ENCODE data around the gene ITSN2. TPM values are rescaled to one million over a fixed set of nuclear protein-coding genes. Genes with fewer than 3 reads are reported as not detected.
"Not testable (repeated sequence)": the region's sequence is repeated elsewhere in the genome, so short reads cannot be mapped to it uniquely, and the experiment has no call there.

ITSN2 gene
- total RNA-seq, 1 experiment from 2014 or later: 10.3 TPM

- no peak for DNase-seq
- no peaks in the 10 kb centered on the region for H3K36me3 ChIP-seq (replicated peaks; ENCODE audit: control insufficient read depth, insufficient read depth, low read length)
- no peak overlapping the region for H3K4me3 ChIP-seq (ENCODE audit: insufficient read depth, low read depth, low read length)
- H3K27me3 ChIP-seq (ENCODE audit: control insufficient read depth, insufficient read depth, low read length): no peaks in the 10 kb centered on the region
Observed at GRCh38 chr2:24380820-24381219, 20.5 kb upstream of the ITSN2 start.

GRCh38 chr2:24375349-24376087 lies 15.2 kb upstream of the ITSN2 start:
- Histone ChIP-seq H3K36me3 (replicated peaks; ENCODE audit: control insufficient read depth, insufficient read depth, low read length) (no peaks in the 10 kb centered on the region), H3K4me3 (ENCODE audit: insufficient read depth, low read depth, low read length) (no peak overlapping the region), H3K27me3 (ENCODE audit: control insufficient read depth, insufficient read depth, low read length) (no peaks in the 10 kb centered on the region)
- DNase-seq: no peak

DNA sequence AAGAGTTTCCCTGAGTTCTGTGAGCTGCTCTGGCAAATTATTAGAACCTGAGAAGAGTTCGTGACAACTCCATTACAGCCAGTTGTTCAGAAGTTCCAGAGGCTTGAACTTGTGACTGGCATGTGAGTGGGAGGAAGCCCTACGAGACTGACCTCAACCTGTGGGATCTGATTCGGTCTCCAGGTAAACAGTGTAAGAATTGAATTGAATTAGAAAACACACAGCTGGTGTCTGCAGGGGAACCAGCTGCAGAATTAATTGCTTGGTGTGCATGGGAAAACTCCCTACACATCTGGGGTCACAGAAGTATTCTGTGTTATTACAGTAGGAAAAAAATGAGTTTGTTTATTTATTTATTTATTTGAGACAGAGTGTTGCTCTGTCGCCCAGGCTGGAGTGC lies 14.0 kb upstream of the ITSN2 start:
- DNase-seq: no peak
- Histone ChIP-seq H3K27me3 (ENCODE audit: control insufficient read depth, insufficient read depth, low read length) (no peaks in the 10 kb centered on the region), H3K36me3 (replicated peaks; ENCODE audit: control insufficient read depth, insufficient read depth, low read length) (no peaks in the 10 kb centered on the region), H3K4me3 (ENCODE audit: insufficient read depth, low read depth, low read length) (no peak overlapping the region)

DNA sequence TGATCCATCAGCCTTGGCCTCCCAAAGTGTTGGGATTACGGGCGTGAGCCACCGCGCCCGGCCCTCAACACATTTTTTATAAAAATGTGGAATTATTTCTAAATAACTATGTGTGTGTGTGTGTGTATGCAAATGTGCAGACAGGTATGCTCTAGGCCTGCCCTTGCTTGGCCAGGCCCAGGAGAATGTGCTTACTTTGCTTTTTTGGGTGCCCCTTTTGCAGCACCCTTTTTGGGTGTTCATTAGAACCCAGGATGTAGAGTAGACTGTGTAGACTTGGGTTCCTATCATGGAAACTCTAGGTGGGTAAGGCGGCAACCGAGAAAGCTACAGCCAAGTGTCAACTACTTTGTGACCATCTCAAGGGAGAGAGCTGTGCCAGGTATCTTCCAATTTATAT lies 11.7 kb upstream of the ITSN2 start:
- H3K4me3 ChIP-seq (ENCODE audit: insufficient read depth, low read depth, low read length): no peak overlapping the region
- H3K27me3 ChIP-seq (ENCODE audit: control insufficient read depth, insufficient read depth, low read length): no peaks in the 10 kb centered on the region
- no peaks in the 10 kb centered on the region for H3K36me3 ChIP-seq (replicated peaks; ENCODE audit: control insufficient read depth, insufficient read depth, low read length)
- DNase-seq: no peak

DNA sequence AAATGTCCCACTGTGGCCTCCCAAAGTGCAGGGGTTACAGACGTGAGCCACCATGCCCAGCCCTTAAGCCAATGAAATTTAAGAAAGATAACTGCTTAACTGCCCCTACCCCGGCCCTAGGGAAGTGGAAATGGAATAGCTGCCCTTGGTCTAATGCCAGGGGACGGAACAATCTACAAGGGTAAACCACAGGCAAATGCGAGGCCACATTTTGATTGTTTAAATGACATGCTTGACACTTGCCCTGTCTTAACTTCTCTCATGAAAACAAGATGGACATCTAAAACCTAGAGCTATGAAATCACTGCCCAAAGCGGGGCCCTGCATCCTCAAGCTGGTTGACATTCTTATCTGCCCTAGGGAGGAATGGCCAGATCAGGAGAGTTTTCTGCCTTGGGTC lies 5.5 kb upstream of the ITSN2 start:
- no peak for DNase-seq
- Histone ChIP-seq H3K36me3 (replicated peaks; ENCODE audit: control insufficient read depth, insufficient read depth, low read length) (no peaks in the 10 kb centered on the region), H3K4me3 (ENCODE audit: insufficient read depth, low read depth, low read length) (no peak overlapping the region), H3K27me3 (ENCODE audit: control insufficient read depth, insufficient read depth, low read length) (peaks cover 2% of the 10 kb centered on the region; the same call in 1 of the 2 replicates)

GRCh38 chr2:24365051-24365450 lies 4.7 kb upstream of the ITSN2 start:
- no peak overlapping the region for H3K4me3 ChIP-seq (ENCODE audit: insufficient read depth, low read depth, low read length)
- H3K36me3 ChIP-seq (replicated peaks; ENCODE audit: control insufficient read depth, insufficient read depth, low read length): no peaks in the 10 kb centered on the region
- no peak for DNase-seq
- peaks cover 4% of the 10 kb centered on the region; the same call in 1 of the 2 replicates for H3K27me3 ChIP-seq (ENCODE audit: control insufficient read depth, insufficient read depth, low read length)

GRCh38 chr2:24363301-24363700 lies 3.0 kb upstream of the ITSN2 start:
- no peak overlapping the region for H3K4me3 ChIP-seq (ENCODE audit: insufficient read depth, low read depth, low read length)
- no peaks in the 10 kb centered on the region for H3K36me3 ChIP-seq (replicated peaks; ENCODE audit: control insufficient read depth, insufficient read depth, low read length)
- peaks cover 8% of the 10 kb centered on the region; the same call in 1 of the 2 replicates for H3K27me3 ChIP-seq (ENCODE audit: control insufficient read depth, insufficient read depth, low read length)
- DNase-seq: no peak

GRCh38 chr2:24362253-24362652 lies 1.9 kb upstream of the ITSN2 start:
- H3K27me3 ChIP-seq (ENCODE audit: control insufficient read depth, insufficient read depth, low read length): peaks cover 8% of the 10 kb centered on the region; the same call in 1 of the 2 replicates
- no peak for DNase-seq
- H3K4me3 ChIP-seq (ENCODE audit: insufficient read depth, low read depth, low read length): no peak overlapping the region
- no peaks in the 10 kb centered on the region for H3K36me3 ChIP-seq (replicated peaks; ENCODE audit: control insufficient read depth, insufficient read depth, low read length)

GRCh38 chr2:24360963-24361330 lies 611 bp upstream of the ITSN2 start:
- peak; percentile 22 for DNase-seq
- Histone ChIP-seq H3K27me3 (ENCODE audit: control insufficient read depth, insufficient read depth, low read length) (peaks cover 8% of the 10 kb centered on the region; the same call in 1 of the 2 replicates), H3K36me3 (replicated peaks; ENCODE audit: control insufficient read depth, insufficient read depth, low read length) (no peaks in the 10 kb centered on the region), H3K4me3 (ENCODE audit: insufficient read depth, low read depth, low read length) (peak overlapping the region; percentile 74)

DNA sequence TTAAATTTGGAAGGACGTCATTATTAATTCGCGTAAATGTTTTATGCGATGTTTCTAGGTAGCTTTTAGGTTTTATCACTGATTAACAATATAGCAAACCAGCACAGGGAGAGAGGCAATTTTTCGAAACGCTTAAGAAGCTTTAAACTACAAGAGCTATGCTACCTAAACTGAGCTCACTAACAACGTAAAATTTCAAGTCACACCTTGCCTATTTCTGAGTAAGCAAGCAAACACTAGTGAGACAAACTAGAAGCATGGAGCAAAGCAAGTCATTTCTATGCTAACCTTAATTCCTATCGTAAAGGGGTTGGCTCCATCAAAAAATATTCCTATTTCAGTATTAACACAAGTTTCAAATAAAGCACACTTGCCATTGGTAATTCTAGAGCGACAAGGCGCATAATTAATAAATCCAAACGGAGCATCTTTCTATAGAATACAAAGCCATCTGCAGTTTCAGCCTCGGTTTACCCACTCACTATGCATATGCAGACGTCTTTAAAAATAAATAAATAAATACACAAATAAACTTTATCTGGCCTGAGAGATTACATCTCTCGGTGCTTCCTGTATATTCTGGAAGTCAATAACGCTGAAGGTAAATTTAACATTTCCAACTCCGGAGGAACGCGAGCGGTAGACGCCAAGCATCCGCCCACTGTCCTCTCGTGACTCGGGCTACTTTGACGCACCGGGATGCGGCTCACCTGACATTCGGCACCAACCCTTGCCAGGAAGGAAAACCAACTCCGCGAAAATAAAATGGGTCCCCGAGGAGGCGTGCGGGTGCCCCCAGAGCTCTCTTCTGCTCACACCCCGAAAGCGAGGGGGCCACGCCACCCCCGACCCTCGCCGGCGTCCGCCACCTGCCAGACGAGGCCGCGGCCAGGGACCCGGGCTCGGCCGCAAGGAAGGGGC lies 947 bp downstream of the ITSN2 start:
- Histone ChIP-seq H3K27me3 (ENCODE audit: control insufficient read depth, insufficient read depth, low read length) (peaks cover 8% of the 10 kb centered on the region; the same call in 1 of the 2 replicates), H3K36me3 (replicated peaks; ENCODE audit: control insufficient read depth, insufficient read depth, low read length) (no peaks in the 10 kb centered on the region), H3K4me3 (ENCODE audit: insufficient read depth, low read depth, low read length) (peak overlapping the region; percentile 74)
- no peak for DNase-seq

DNA sequence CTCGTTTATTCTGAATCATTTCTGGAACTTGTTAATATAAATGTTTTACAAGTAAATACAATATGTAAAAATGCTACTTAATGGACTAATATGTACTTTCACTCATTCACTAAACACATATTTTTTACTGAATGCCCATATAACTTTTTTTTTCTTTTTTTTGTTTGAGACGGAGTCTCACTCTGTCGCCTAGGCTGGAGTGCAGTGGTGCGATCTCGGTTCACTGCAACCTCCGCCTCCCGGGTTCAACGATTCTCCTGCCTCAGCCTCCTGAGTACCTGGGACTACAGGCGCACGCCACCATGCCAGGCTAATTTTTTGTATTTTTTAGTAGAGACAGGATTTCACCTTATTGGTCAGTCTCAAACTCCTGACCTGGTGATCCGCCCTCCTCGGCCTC lies 2.6 kb downstream of the ITSN2 start:
- not testable (repeated sequence) for H3K36me3 ChIP-seq (replicated peaks; ENCODE audit: control insufficient read depth, insufficient read depth, low read length); DNase-seq; H3K4me3 ChIP-seq (ENCODE audit: insufficient read depth, low read depth, low read length); H3K27me3 ChIP-seq (ENCODE audit: control insufficient read depth, insufficient read depth, low read length)

DNA sequence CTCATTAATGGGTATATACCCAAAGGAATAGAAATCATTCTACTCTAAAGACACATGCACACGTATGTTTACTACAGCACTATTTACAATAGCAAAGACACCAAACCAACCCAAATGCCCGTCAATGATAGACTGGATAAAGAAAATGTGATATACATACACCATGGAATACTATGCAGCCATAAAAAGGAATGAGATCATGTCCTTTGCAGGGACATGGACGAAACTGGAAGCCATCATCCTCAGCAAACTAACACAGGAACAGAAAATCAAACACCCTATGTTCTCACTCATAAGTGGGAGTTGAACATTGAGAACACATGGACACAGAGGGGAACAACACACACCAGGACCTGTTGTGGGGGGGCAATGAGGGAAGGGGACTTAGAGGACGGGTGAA lies 3.2 kb downstream of the ITSN2 start:
- not testable (repeated sequence) for H3K36me3 ChIP-seq (replicated peaks; ENCODE audit: control insufficient read depth, insufficient read depth, low read length); DNase-seq; H3K27me3 ChIP-seq (ENCODE audit: control insufficient read depth, insufficient read depth, low read length); H3K4me3 ChIP-seq (ENCODE audit: insufficient read depth, low read depth, low read length)

DNA sequence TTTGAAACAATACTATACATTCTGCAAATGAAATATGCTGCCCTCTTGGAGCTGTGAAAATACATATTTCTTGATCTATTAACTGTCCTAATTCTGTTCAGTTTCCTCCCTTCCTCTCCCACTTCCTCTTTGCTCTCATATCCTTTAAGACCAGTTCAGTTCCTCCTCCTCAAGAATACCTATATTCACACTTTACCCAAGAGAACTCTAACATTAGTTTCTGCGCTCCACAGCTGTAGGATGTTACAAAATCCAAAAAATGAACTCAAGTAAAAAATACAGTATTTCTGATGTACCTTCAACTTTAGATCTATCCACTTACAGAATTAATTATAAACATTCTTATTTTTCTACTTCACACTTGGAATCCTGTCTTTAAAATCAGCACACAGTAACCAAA lies 5.4 kb downstream of the ITSN2 start:
- Histone ChIP-seq H3K27me3 (ENCODE audit: control insufficient read depth, insufficient read depth, low read length) (peaks cover 4% of the 10 kb centered on the region; the same call in 1 of the 2 replicates), H3K36me3 (replicated peaks; ENCODE audit: control insufficient read depth, insufficient read depth, low read length) (no peaks in the 10 kb centered on the region), H3K4me3 (ENCODE audit: insufficient read depth, low read depth, low read length) (no peak overlapping the region)
- no peak for DNase-seq

GRCh38 chr2:24354395-24354794 lies 5.9 kb downstream of the ITSN2 start:
- Histone ChIP-seq H3K4me3 (ENCODE audit: insufficient read depth, low read depth, low read length) (no peak overlapping the region), H3K27me3 (ENCODE audit: control insufficient read depth, insufficient read depth, low read length) (no peaks in the 10 kb centered on the region; the same call in 1 of the 2 replicates), H3K36me3 (replicated peaks; ENCODE audit: control insufficient read depth, insufficient read depth, low read length) (no peaks in the 10 kb centered on the region)
- no peak for DNase-seq

GRCh38 chr2:24353973-24354372 lies 6.4 kb downstream of the ITSN2 start:
- no peaks in the 10 kb centered on the region; the same call in 1 of the 2 replicates for H3K27me3 ChIP-seq (ENCODE audit: control insufficient read depth, insufficient read depth, low read length)
- no peaks in the 10 kb centered on the region for H3K36me3 ChIP-seq (replicated peaks; ENCODE audit: control insufficient read depth, insufficient read depth, low read length)
- DNase-seq: no peak
- H3K4me3 ChIP-seq (ENCODE audit: insufficient read depth, low read depth, low read length): no peak overlapping the region
